H9 (cell line): ENCODE data around the gene KCNMA1. TPM values are rescaled to one million over a fixed set of nuclear protein-coding genes. Genes with fewer than 3 reads are reported as not detected.

Experiments
- DNase-seq: peaks from one replicate; pipeline ENCODE4 v3.0.0-alpha.2; 2017
- H2AFZ ChIP-seq: one replicate; pipeline ENCODE4 v1.6.1; 2013; ENCODE audit warnings: mild to moderate bottlenecking, low read length, control low read depth, moderate library complexity
- H2AK5ac ChIP-seq: 2 replicates; pipeline ENCODE4 v1.6.1; 2013; ENCODE audit warnings: low read length, control low read depth, mixed read lengths; ENCODE audit not compliant: insufficient read length
- H2BK120ac ChIP-seq: one replicate; pipeline ENCODE4 v1.6.1; 2013; ENCODE audit warnings: low read depth, mild to moderate bottlenecking, low read length, control low read depth, inconsistent platforms; ENCODE audit not compliant: poor library complexity, severe bottlenecking
- H2BK12ac ChIP-seq: 2 replicates; pipeline ENCODE4 v1.6.1; 2013; ENCODE audit warnings: low read length, control low read depth, mixed read lengths, low read depth; ENCODE audit not compliant: insufficient read length
- H2BK15ac ChIP-seq: 2 replicates; pipeline ENCODE4 v1.6.1; 2013; ENCODE audit warnings: low read depth, low read length, control low read depth
- H2BK20ac ChIP-seq: one replicate; pipeline ENCODE4 v1.6.1; 2013; ENCODE audit warnings: low read depth, mild to moderate bottlenecking, low read length, control low read depth, inconsistent platforms; ENCODE audit not compliant: poor library complexity, severe bottlenecking
- H2BK5ac ChIP-seq: 2 replicates; pipeline ENCODE4 v1.6.1; 2013; ENCODE audit warnings: low read length, control low read depth, mixed read lengths; ENCODE audit not compliant: insufficient read length
- H3K14ac ChIP-seq: 2 replicates; pipeline ENCODE4 v1.6.1; 2013; ENCODE audit warnings: low read length, control low read depth; ENCODE audit not compliant: insufficient read depth
- H3K18ac ChIP-seq: 2 replicates; pipeline ENCODE4 v1.6.1; 2013; ENCODE audit warnings: low read depth, mild to moderate bottlenecking, mixed read lengths, low read length, control low read depth; ENCODE audit not compliant: insufficient read length
- H3K23ac ChIP-seq: 2 replicates; pipeline ENCODE4 v1.6.1; 2013; ENCODE audit warnings: low read length, control low read depth, mixed read lengths, low read depth; ENCODE audit not compliant: insufficient read length
- H3K23me2 ChIP-seq: 2 replicates; pipeline ENCODE4 v1.6.1; 2013; ENCODE audit warnings: low read depth, mild to moderate bottlenecking, mixed read lengths, low read length, control low read depth; ENCODE audit not compliant: insufficient read length, poor library complexity, severe bottlenecking
- H3K27ac ChIP-seq: 2 replicates; pipeline ENCODE4 v1.5.1; 2013; ENCODE audit warnings: low read length, control low read depth, mixed read lengths, low read depth; ENCODE audit not compliant: insufficient read length
- H3K27me3 ChIP-seq: 2 replicates; pipeline ENCODE4 v1.6.1; 2013; ENCODE audit warnings: low read length, control low read depth, inconsistent platforms; ENCODE audit not compliant: insufficient read depth
- H3K4ac ChIP-seq: 2 replicates; pipeline ENCODE4 v1.6.1; 2013; ENCODE audit warnings: low read depth, mild to moderate bottlenecking, control low read depth, inconsistent platforms, low read length, moderate library complexity
- H3K4me1 ChIP-seq: 2 replicates; pipeline ENCODE4 v1.6.1; 2013; ENCODE audit warnings: low read length, control low read depth, inconsistent platforms; ENCODE audit not compliant: insufficient read depth
- H3K4me2 ChIP-seq: 2 replicates; pipeline ENCODE4 v1.6.1; 2013; ENCODE audit warnings: low read length, control low read depth, mixed read lengths; ENCODE audit not compliant: insufficient read length, insufficient read depth
- H3K56ac ChIP-seq: 2 replicates; pipeline ENCODE4 v1.6.1; 2013; ENCODE audit warnings: low read depth, mild to moderate bottlenecking, mixed read lengths, low read length, control low read depth; ENCODE audit not compliant: insufficient read length
- H3K79me1 ChIP-seq: 2 replicates; pipeline ENCODE4 v1.6.1; 2013; ENCODE audit warnings: low read depth, mild to moderate bottlenecking, moderate library complexity, low read length, control low read depth, inconsistent platforms; ENCODE audit not compliant: insufficient read depth, poor library complexity, severe bottlenecking
- H3K79me2 ChIP-seq: 2 replicates; pipeline ENCODE4 v1.6.1; 2013; ENCODE audit warnings: low read length, control low read depth, inconsistent platforms; ENCODE audit not compliant: insufficient read depth
- H3K9ac ChIP-seq: 2 replicates; pipeline ENCODE4 v1.6.1; 2013; ENCODE audit warnings: low read length, control low read depth, mixed read lengths; ENCODE audit not compliant: insufficient read length; ENCODE audit errors: extremely low read depth
- H3K9me3 ChIP-seq: one replicate; pipeline ENCODE4 v1.6.1; 2013; ENCODE audit warnings: low read depth, low read length, inconsistent platforms; ENCODE audit not compliant: control insufficient read depth
- H3T11ph ChIP-seq: one replicate; pipeline ENCODE4 v1.6.1; 2013; ENCODE audit warnings: mild to moderate bottlenecking, low read length, control low read depth, inconsistent platforms
- H4K20me1 ChIP-seq: one replicate; pipeline ENCODE4 v1.6.1; 2013; ENCODE audit not compliant: control insufficient read depth, insufficient read length, insufficient read depth
- H4K5ac ChIP-seq: 2 replicates; pipeline ENCODE4 v1.6.1; 2013; ENCODE audit warnings: low read depth, mild to moderate bottlenecking, mixed read lengths, low read length, control low read depth; ENCODE audit not compliant: insufficient read length
- H4K8ac ChIP-seq: replicated peaks from 2 replicates; pipeline ENCODE4 v1.6.1; 2013; ENCODE audit warnings: low read length, control low read depth, mixed read lengths, low read depth; ENCODE audit not compliant: insufficient read length
- H4K91ac ChIP-seq: 2 replicates; pipeline ENCODE4 v1.6.1; 2013; ENCODE audit warnings: low read depth, mild to moderate bottlenecking, moderate library complexity, mixed read lengths, low read length, control low read depth; ENCODE audit not compliant: insufficient read length
- H3K27ac Mint-ChIP-seq, 3 experiments: 2 replicates in 2 of 3; 3 replicates in 1 of 3; pipeline ENCODE4 v1.8.0; 2020 to 2021; ENCODE audit warnings: mixed read lengths in 3 of 3, mild to moderate bottlenecking in 1 of 3, moderate library complexity in 1 of 3
- H3K27me3 Mint-ChIP-seq: 2 replicates; pipeline ENCODE4 v1.8.0; 2021; ENCODE audit warnings: low read depth, mild to moderate bottlenecking, moderate library complexity, mixed read lengths
- H3K36me3 Mint-ChIP-seq, 3 experiments: 2 replicates in 2 of 3; 3 replicates in 1 of 3; pipeline ENCODE4 v1.8.0; 2020 to 2021; ENCODE audit warnings: low read depth in 3 of 3, mixed read lengths in 3 of 3; ENCODE audit not compliant: insufficient read depth in 1 of 3
- H3K4me1 Mint-ChIP-seq, 2 experiments: 2 replicates each; pipeline ENCODE4 v1.8.0; 2020; ENCODE audit warnings: mixed read lengths in 2 of 2
- H3K4me3 Mint-ChIP-seq, 2 experiments: 2 replicates in 1 of 2; 3 replicates in 1 of 2; pipeline ENCODE4 v1.8.0; 2020 to 2021; ENCODE audit warnings: mild to moderate bottlenecking in 2 of 2, mixed read lengths in 2 of 2, moderate library complexity in 1 of 2
- H3K9me3 Mint-ChIP-seq, 2 experiments: 2 replicates in 1 of 2; 3 replicates in 1 of 2; pipeline ENCODE4 v1.8.0; 2020; ENCODE audit warnings: mild to moderate bottlenecking in 2 of 2, mixed read lengths in 2 of 2, moderate library complexity in 1 of 2
- WGBS: extraction: QIAGEN DNeasy Blood & Tissue Kit; methylation state at CpG from one replicate; pipeline ENCODE4 v1.1.7; 2013; ENCODE audit warnings: missing lambda C conversion rate, low lambda C conversion rate, mixed read lengths; ENCODE audit not compliant: insufficient read length; ENCODE audit errors: extremely low coverage; 5-methylcytosine and 5-hydroxymethylcytosine counted together
- total RNA-seq: library from RNA; stranded (reverse); gene quantifications from 2 replicates; pipeline ENCODE4 v1.2.1, GENCODE V29; 2021
- TF ChIP-seq, protein P1 (sequence below): fragments of 200-600 bp; sonication (generic); conservative IDR thresholded peaks from 3 replicates; pipeline ENCODE4 v1.8.0; 2021; ENCODE audit warnings: antibody characterized with exemption, mild to moderate bottlenecking

Gene KCNMA1
- total RNA-seq, 1 experiment from 2014 or later = 2.0 TPM

DNA sequence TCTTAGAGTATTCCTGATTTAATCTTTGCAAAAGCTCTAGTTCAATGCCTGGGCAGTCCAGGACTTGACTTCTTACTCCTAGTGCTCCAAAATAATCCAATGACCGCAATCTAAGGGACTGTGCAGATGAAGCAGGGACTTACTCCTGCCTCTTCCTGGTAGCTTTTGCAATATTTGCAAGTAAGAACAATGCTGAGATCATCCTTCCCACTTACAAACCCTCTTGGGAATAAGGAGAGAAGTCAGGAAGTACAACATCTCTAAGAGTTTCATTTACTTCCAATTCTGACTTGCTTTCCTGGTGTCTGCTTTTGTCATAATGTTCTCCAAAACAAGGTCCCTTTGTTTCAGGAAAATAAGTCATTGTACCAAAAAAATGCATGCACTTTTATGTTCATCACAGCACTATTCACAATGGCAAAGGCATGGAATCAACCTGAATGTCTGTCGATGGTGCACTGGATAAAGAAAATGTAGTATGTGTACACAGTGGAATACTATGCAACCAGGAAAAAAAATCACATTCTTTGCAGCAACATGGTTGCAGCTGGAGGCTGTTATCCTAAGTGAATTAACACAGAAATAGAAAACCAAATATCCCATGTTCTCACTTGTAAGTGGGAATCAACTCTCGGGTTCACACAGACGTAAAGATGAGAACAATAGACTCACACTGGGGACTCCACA lies 7.1 kb upstream of the KCNMA1 start:
- no peaks in the 10 kb centered on the region for H4K20me1 ChIP-seq
- H3K79me1 ChIP-seq = no peaks in the 10 kb centered on the region
- no peak overlapping the region for H3K14ac ChIP-seq
- no peak overlapping the region for H3K27ac Mint-ChIP-seq
- no peak overlapping the region for H2BK5ac ChIP-seq
- H4K8ac ChIP-seq = no peak overlapping the region
- no peak overlapping the region for H2BK120ac ChIP-seq
- H2AFZ ChIP-seq = no peak overlapping the region
- H3K4me1 ChIP-seq = peaks cover 6% of the 10 kb centered on the region
- no peak overlapping the region for H2BK12ac ChIP-seq
- H3K23me2 ChIP-seq = no peaks in the 10 kb centered on the region
- peaks cover 22 to 24% of the 10 kb centered on the region in 2 experiments for H3K9me3 Mint-ChIP-seq
- no peaks in the 10 kb centered on the region for H3K79me2 ChIP-seq
- H3K4me3 Mint-ChIP-seq = no peak overlapping the region
- H3K18ac ChIP-seq = no peak overlapping the region
- peaks cover 2 to 22% (median 7%) of the 10 kb centered on the region in 3 experiments; a peak in 6 of 7 replicates for H3K36me3 Mint-ChIP-seq
- H3K9ac ChIP-seq = no peak overlapping the region
- no peak overlapping the region for H4K5ac ChIP-seq
- no peak overlapping the region for H3K4ac ChIP-seq
- H3K23ac ChIP-seq = no peak overlapping the region
- H3K27me3 Mint-ChIP-seq = peaks cover 43% of the 10 kb centered on the region
- no peak overlapping the region for H3T11ph ChIP-seq
- H2AK5ac ChIP-seq = no peak overlapping the region
- no peak overlapping the region for H2BK15ac ChIP-seq
- no peak overlapping the region for H3K27ac ChIP-seq
- H3K56ac ChIP-seq = no peak overlapping the region
- H2BK20ac ChIP-seq = no peak overlapping the region
- TF ChIP-seq, protein P1, sequence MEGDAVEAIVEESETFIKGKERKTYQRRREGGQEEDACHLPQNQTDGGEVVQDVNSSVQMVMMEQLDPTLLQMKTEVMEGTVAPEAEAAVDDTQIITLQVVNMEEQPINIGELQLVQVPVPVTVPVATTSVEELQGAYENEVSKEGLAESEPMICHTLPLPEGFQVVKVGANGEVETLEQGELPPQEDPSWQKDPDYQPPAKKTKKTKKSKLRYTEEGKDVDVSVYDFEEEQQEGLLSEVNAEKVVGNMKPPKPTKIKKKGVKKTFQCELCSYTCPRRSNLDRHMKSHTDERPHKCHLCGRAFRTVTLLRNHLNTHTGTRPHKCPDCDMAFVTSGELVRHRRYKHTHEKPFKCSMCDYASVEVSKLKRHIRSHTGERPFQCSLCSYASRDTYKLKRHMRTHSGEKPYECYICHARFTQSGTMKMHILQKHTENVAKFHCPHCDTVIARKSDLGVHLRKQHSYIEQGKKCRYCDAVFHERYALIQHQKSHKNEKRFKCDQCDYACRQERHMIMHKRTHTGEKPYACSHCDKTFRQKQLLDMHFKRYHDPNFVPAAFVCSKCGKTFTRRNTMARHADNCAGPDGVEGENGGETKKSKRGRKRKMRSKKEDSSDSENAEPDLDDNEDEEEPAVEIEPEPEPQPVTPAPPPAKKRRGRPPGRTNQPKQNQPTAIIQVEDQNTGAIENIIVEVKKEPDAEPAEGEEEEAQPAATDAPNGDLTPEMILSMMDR = no peak
- H3K27me3 ChIP-seq = peaks cover 8% of the 10 kb centered on the region; the same call in 1 of the 2 replicates
- DNase-seq = no peak
- WGBS = no CpG with 5 or more reads among the region's 4 CpGs
- no peaks in the 10 kb centered on the region for H3K9me3 ChIP-seq
- H3K4me2 ChIP-seq = no peak overlapping the region
- H4K91ac ChIP-seq = no peak overlapping the region
- peaks cover 17 to 21% of the 10 kb centered on the region in 2 experiments for H3K4me1 Mint-ChIP-seq
